H9 (cell line): ENCODE results near the gene PCNX2. TPM values are rescaled to one million over a fixed set of nuclear protein-coding genes. Genes with fewer than 3 reads are reported as not detected.

Source experiments
- DNase-seq: peaks from one replicate; pipeline ENCODE4 v3.0.0-alpha.2; 2017
- H2AFZ ChIP-seq: one replicate; pipeline ENCODE4 v1.6.1; 2013; ENCODE audit warnings: mild to moderate bottlenecking, low read length, control low read depth, moderate library complexity
- H2AK5ac ChIP-seq: 2 replicates; pipeline ENCODE4 v1.6.1; 2013; ENCODE audit warnings: low read length, control low read depth, mixed read lengths; ENCODE audit not compliant: insufficient read length
- H2BK120ac ChIP-seq: one replicate; pipeline ENCODE4 v1.6.1; 2013; ENCODE audit warnings: low read depth, mild to moderate bottlenecking, low read length, control low read depth, inconsistent platforms; ENCODE audit not compliant: poor library complexity, severe bottlenecking
- H2BK12ac ChIP-seq: 2 replicates; pipeline ENCODE4 v1.6.1; 2013; ENCODE audit warnings: low read length, control low read depth, mixed read lengths, low read depth; ENCODE audit not compliant: insufficient read length
- H2BK15ac ChIP-seq: 2 replicates; pipeline ENCODE4 v1.6.1; 2013; ENCODE audit warnings: low read depth, low read length, control low read depth
- H2BK20ac ChIP-seq: one replicate; pipeline ENCODE4 v1.6.1; 2013; ENCODE audit warnings: low read depth, mild to moderate bottlenecking, low read length, control low read depth, inconsistent platforms; ENCODE audit not compliant: poor library complexity, severe bottlenecking
- H2BK5ac ChIP-seq: 2 replicates; pipeline ENCODE4 v1.6.1; 2013; ENCODE audit warnings: low read length, control low read depth, mixed read lengths; ENCODE audit not compliant: insufficient read length
- H3K14ac ChIP-seq: 2 replicates; pipeline ENCODE4 v1.6.1; 2013; ENCODE audit warnings: low read length, control low read depth; ENCODE audit not compliant: insufficient read depth
- H3K18ac ChIP-seq: 2 replicates; pipeline ENCODE4 v1.6.1; 2013; ENCODE audit warnings: low read depth, mild to moderate bottlenecking, mixed read lengths, low read length, control low read depth; ENCODE audit not compliant: insufficient read length
- H3K23ac ChIP-seq: 2 replicates; pipeline ENCODE4 v1.6.1; 2013; ENCODE audit warnings: low read length, control low read depth, mixed read lengths, low read depth; ENCODE audit not compliant: insufficient read length
- H3K23me2 ChIP-seq: 2 replicates; pipeline ENCODE4 v1.6.1; 2013; ENCODE audit warnings: low read depth, mild to moderate bottlenecking, mixed read lengths, low read length, control low read depth; ENCODE audit not compliant: insufficient read length, poor library complexity, severe bottlenecking
- H3K27ac ChIP-seq: 2 replicates; pipeline ENCODE4 v1.5.1; 2013; ENCODE audit warnings: low read length, control low read depth, mixed read lengths, low read depth; ENCODE audit not compliant: insufficient read length
- H3K27me3 ChIP-seq: 2 replicates; pipeline ENCODE4 v1.6.1; 2013; ENCODE audit warnings: low read length, control low read depth, inconsistent platforms; ENCODE audit not compliant: insufficient read depth
- H3K4ac ChIP-seq: 2 replicates; pipeline ENCODE4 v1.6.1; 2013; ENCODE audit warnings: low read depth, mild to moderate bottlenecking, control low read depth, inconsistent platforms, low read length, moderate library complexity
- H3K4me1 ChIP-seq: 2 replicates; pipeline ENCODE4 v1.6.1; 2013; ENCODE audit warnings: low read length, control low read depth, inconsistent platforms; ENCODE audit not compliant: insufficient read depth
- H3K4me2 ChIP-seq: 2 replicates; pipeline ENCODE4 v1.6.1; 2013; ENCODE audit warnings: low read length, control low read depth, mixed read lengths; ENCODE audit not compliant: insufficient read length, insufficient read depth
- H3K56ac ChIP-seq: 2 replicates; pipeline ENCODE4 v1.6.1; 2013; ENCODE audit warnings: low read depth, mild to moderate bottlenecking, mixed read lengths, low read length, control low read depth; ENCODE audit not compliant: insufficient read length
- H3K79me1 ChIP-seq: 2 replicates; pipeline ENCODE4 v1.6.1; 2013; ENCODE audit warnings: low read depth, mild to moderate bottlenecking, moderate library complexity, low read length, control low read depth, inconsistent platforms; ENCODE audit not compliant: insufficient read depth, poor library complexity, severe bottlenecking
- H3K79me2 ChIP-seq: 2 replicates; pipeline ENCODE4 v1.6.1; 2013; ENCODE audit warnings: low read length, control low read depth, inconsistent platforms; ENCODE audit not compliant: insufficient read depth
- H3K9ac ChIP-seq: 2 replicates; pipeline ENCODE4 v1.6.1; 2013; ENCODE audit warnings: low read length, control low read depth, mixed read lengths; ENCODE audit not compliant: insufficient read length; ENCODE audit errors: extremely low read depth
- H3K9me3 ChIP-seq: one replicate; pipeline ENCODE4 v1.6.1; 2013; ENCODE audit warnings: low read depth, low read length, inconsistent platforms; ENCODE audit not compliant: control insufficient read depth
- H3T11ph ChIP-seq: one replicate; pipeline ENCODE4 v1.6.1; 2013; ENCODE audit warnings: mild to moderate bottlenecking, low read length, control low read depth, inconsistent platforms
- H4K20me1 ChIP-seq: one replicate; pipeline ENCODE4 v1.6.1; 2013; ENCODE audit not compliant: control insufficient read depth, insufficient read length, insufficient read depth
- H4K5ac ChIP-seq: 2 replicates; pipeline ENCODE4 v1.6.1; 2013; ENCODE audit warnings: low read depth, mild to moderate bottlenecking, mixed read lengths, low read length, control low read depth; ENCODE audit not compliant: insufficient read length
- H4K8ac ChIP-seq: replicated peaks from 2 replicates; pipeline ENCODE4 v1.6.1; 2013; ENCODE audit warnings: low read length, control low read depth, mixed read lengths, low read depth; ENCODE audit not compliant: insufficient read length
- H4K91ac ChIP-seq: 2 replicates; pipeline ENCODE4 v1.6.1; 2013; ENCODE audit warnings: low read depth, mild to moderate bottlenecking, moderate library complexity, mixed read lengths, low read length, control low read depth; ENCODE audit not compliant: insufficient read length
- H3K27ac Mint-ChIP-seq, 3 experiments: 2 replicates in 2 of 3; 3 replicates in 1 of 3; pipeline ENCODE4 v1.8.0; 2020 to 2021; ENCODE audit warnings: mixed read lengths in 3 of 3, mild to moderate bottlenecking in 1 of 3, moderate library complexity in 1 of 3
- H3K27me3 Mint-ChIP-seq: 2 replicates; pipeline ENCODE4 v1.8.0; 2021; ENCODE audit warnings: low read depth, mild to moderate bottlenecking, moderate library complexity, mixed read lengths
- H3K36me3 Mint-ChIP-seq, 3 experiments: 2 replicates in 2 of 3; 3 replicates in 1 of 3; pipeline ENCODE4 v1.8.0; 2020 to 2021; ENCODE audit warnings: low read depth in 3 of 3, mixed read lengths in 3 of 3; ENCODE audit not compliant: insufficient read depth in 1 of 3
- H3K4me1 Mint-ChIP-seq, 2 experiments: 2 replicates each; pipeline ENCODE4 v1.8.0; 2020; ENCODE audit warnings: mixed read lengths in 2 of 2
- H3K4me3 Mint-ChIP-seq, 2 experiments: 2 replicates in 1 of 2; 3 replicates in 1 of 2; pipeline ENCODE4 v1.8.0; 2020 to 2021; ENCODE audit warnings: mild to moderate bottlenecking in 2 of 2, mixed read lengths in 2 of 2, moderate library complexity in 1 of 2
- H3K9me3 Mint-ChIP-seq, 2 experiments: 2 replicates in 1 of 2; 3 replicates in 1 of 2; pipeline ENCODE4 v1.8.0; 2020; ENCODE audit warnings: mild to moderate bottlenecking in 2 of 2, mixed read lengths in 2 of 2, moderate library complexity in 1 of 2
- WGBS: extraction: QIAGEN DNeasy Blood & Tissue Kit; methylation state at CpG from one replicate; pipeline ENCODE4 v1.1.7; 2013; ENCODE audit warnings: missing lambda C conversion rate, low lambda C conversion rate, mixed read lengths; ENCODE audit not compliant: insufficient read length; ENCODE audit errors: extremely low coverage; 5-methylcytosine and 5-hydroxymethylcytosine counted together
- total RNA-seq: library from RNA; stranded (reverse); gene quantifications from 2 replicates; pipeline ENCODE4 v1.2.1, GENCODE V29; 2021
- TF ChIP-seq, protein P1 (sequence below): fragments of 200-600 bp; sonication (generic); conservative IDR thresholded peaks from 3 replicates; pipeline ENCODE4 v1.8.0; 2021; ENCODE audit warnings: antibody characterized with exemption, mild to moderate bottlenecking

PCNX2 gene
- total RNA-seq, 1 experiment from 2014 or later: 45.1 TPM

GRCh38 chr1:233216009-233216408 is 79.5 kb downstream of the PCNX2 start:
- Histone ChIP-seq H3K4ac (no peak overlapping the region), H2BK5ac (no peak overlapping the region), H4K91ac (no peak overlapping the region), H3K27me3 (no peaks in the 10 kb centered on the region), H4K5ac (no peak overlapping the region), H3K27ac (no peak overlapping the region), H2BK12ac (no peak overlapping the region), H2AFZ (no peak overlapping the region), H3K9me3 (peaks cover 4% of the 10 kb centered on the region), H3K18ac (peak overlapping the region; percentile 17), H3T11ph (no peak overlapping the region), H4K8ac (no peak overlapping the region), H2BK120ac (no peak overlapping the region), H2BK20ac (no peak overlapping the region), H3K4me1 (no peaks in the 10 kb centered on the region), H3K23ac (no peak overlapping the region), H3K56ac (no peak overlapping the region), H3K79me1 (peaks cover 3% of the 10 kb centered on the region), H2AK5ac (no peak overlapping the region), H3K23me2 (no peaks in the 10 kb centered on the region), H3K79me2 (peaks cover 2% of the 10 kb centered on the region; the same call in 1 of the 2 replicates), H3K14ac (0 out of 2 replicates have a peak overlapping the region, but pooled peaks have one; percentile 50), H3K4me2 (no peak overlapping the region), H4K20me1 (no peaks in the 10 kb centered on the region), H3K9ac (no peak overlapping the region), H2BK15ac (no peak overlapping the region)
- Mint-ChIP-seq H3K27me3 (no peaks in the 10 kb centered on the region), H3K27ac (peak overlapping the region in 2 of 3 experiments; percentile 43 to 78; a peak in 3 of 7 replicates), H3K4me3 (no peak overlapping the region), H3K9me3 (peaks cover 0 to 5% of the 10 kb centered on the region in 2 experiments; a peak in 1 of 5 replicates), H3K4me1 (peaks cover 0 to 11% of the 10 kb centered on the region in 2 experiments; a peak in 3 of 4 replicates), H3K36me3 (peaks cover 11 to 44% (median 27%) of the 10 kb centered on the region in 3 experiments)
- WGBS: no CpG with 5 or more reads among the region's 4 CpGs
- TF ChIP-seq, protein P1, sequence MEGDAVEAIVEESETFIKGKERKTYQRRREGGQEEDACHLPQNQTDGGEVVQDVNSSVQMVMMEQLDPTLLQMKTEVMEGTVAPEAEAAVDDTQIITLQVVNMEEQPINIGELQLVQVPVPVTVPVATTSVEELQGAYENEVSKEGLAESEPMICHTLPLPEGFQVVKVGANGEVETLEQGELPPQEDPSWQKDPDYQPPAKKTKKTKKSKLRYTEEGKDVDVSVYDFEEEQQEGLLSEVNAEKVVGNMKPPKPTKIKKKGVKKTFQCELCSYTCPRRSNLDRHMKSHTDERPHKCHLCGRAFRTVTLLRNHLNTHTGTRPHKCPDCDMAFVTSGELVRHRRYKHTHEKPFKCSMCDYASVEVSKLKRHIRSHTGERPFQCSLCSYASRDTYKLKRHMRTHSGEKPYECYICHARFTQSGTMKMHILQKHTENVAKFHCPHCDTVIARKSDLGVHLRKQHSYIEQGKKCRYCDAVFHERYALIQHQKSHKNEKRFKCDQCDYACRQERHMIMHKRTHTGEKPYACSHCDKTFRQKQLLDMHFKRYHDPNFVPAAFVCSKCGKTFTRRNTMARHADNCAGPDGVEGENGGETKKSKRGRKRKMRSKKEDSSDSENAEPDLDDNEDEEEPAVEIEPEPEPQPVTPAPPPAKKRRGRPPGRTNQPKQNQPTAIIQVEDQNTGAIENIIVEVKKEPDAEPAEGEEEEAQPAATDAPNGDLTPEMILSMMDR: no peak
- no peak for DNase-seq
